ENCODE measurements around the gene SLF1.

Gene SLF1

GRCh38 chr5:94660506-94660905, 42.0 kb downstream of the SLF1 start:
- in situ Hi-C loops (cut with MboI; ENCODE audit: low sequenced_read_pairs), result no loop called here

- in situ Hi-C loops (cut with MboI; ENCODE audit: low sequenced_read_pairs), result no loop called here
Observed at GRCh38 chr5:94661086-94661485, 42.6 kb downstream of the SLF1 start.

GRCh38 chr5:94667937-94668336, 49.5 kb downstream of the SLF1 start:
- in situ Hi-C loops (cut with MboI; ENCODE audit: low sequenced_read_pairs), result no loop called here

GRCh38 chr5:94670726-94671125, 52.3 kb downstream of the SLF1 start:
- in situ Hi-C loops (cut with MboI; ENCODE audit: low sequenced_read_pairs), result no loop called here

GRCh38 chr5:94672746-94673145, 54.3 kb downstream of the SLF1 start:
- in situ Hi-C loops (cut with MboI; ENCODE audit: low sequenced_read_pairs), result no loop called here

GRCh38 chr5:94674490-94675382, 56.3 kb downstream of the SLF1 start:
- in situ Hi-C loops (cut with MboI; ENCODE audit: low sequenced_read_pairs), result no loop called here

GRCh38 chr5:94675965-94676618, 57.6 kb downstream of the SLF1 start:
- in situ Hi-C loops (cut with MboI; ENCODE audit: low sequenced_read_pairs), result no loop called here

GRCh38 chr5:94682814-94683520, 64.5 kb downstream of the SLF1 start:
- in situ Hi-C loops (cut with MboI; ENCODE audit: low sequenced_read_pairs), result no loop called here

GRCh38 chr5:94689908-94690307, 71.4 kb downstream of the SLF1 start:
- in situ Hi-C loops (cut with MboI; ENCODE audit: low sequenced_read_pairs), result no loop called here

- in situ Hi-C loops (cut with MboI; ENCODE audit: low sequenced_read_pairs), result no loop called here
Observed at GRCh38 chr5:94690778-94691177, 72.3 kb downstream of the SLF1 start.

- in situ Hi-C loops (cut with MboI; ENCODE audit: low sequenced_read_pairs), result no loop called here
Observed at GRCh38 chr5:94691291-94691690, 72.8 kb downstream of the SLF1 start.

GRCh38 chr5:94691949-94692348, 73.5 kb downstream of the SLF1 start:
- in situ Hi-C loops (cut with MboI; ENCODE audit: low sequenced_read_pairs), result no loop called here

GRCh38 chr5:94692581-94692980, 74.1 kb downstream of the SLF1 start:
- in situ Hi-C loops (cut with MboI; ENCODE audit: low sequenced_read_pairs), result no loop called here

- in situ Hi-C loops (cut with MboI; ENCODE audit: low sequenced_read_pairs), result no loop called here
Observed at GRCh38 chr5:94693043-94693822, 74.8 kb downstream of the SLF1 start.

GRCh38 chr5:94693845-94694370, 75.4 kb downstream of the SLF1 start:
- in situ Hi-C loops (cut with MboI; ENCODE audit: low sequenced_read_pairs), result no loop called here

GRCh38 chr5:94694671-94695070, 76.2 kb downstream of the SLF1 start:
- in situ Hi-C loops (cut with MboI; ENCODE audit: low sequenced_read_pairs), result no loop called here

GRCh38 chr5:94698197-94698596, 79.7 kb downstream of the SLF1 start:
- in situ Hi-C loops (cut with MboI; ENCODE audit: low sequenced_read_pairs), result no loop called here

- in situ Hi-C loops (cut with MboI; ENCODE audit: low sequenced_read_pairs), result no loop called here
Observed at GRCh38 chr5:94699562-94699961, 81.1 kb downstream of the SLF1 start.

- in situ Hi-C loops (cut with MboI; ENCODE audit: low sequenced_read_pairs), result no loop called here
Observed at GRCh38 chr5:94700592-94700991, 82.1 kb downstream of the SLF1 start.

GRCh38 chr5:94702729-94703128, 84.3 kb downstream of the SLF1 start:
- in situ Hi-C loops (cut with MboI; ENCODE audit: low sequenced_read_pairs), result no loop called here

- in situ Hi-C loops (cut with MboI; ENCODE audit: low sequenced_read_pairs), result no loop called here
Observed at GRCh38 chr5:94705427-94705826, 87.0 kb downstream of the SLF1 start.

Measured in hTERT RPE-1 (cell line).